AG20443 (cell line): Measurements from ENCODE around the gene PRKCA.
"Not testable (repeated sequence)": the region's sequence is repeated elsewhere in the genome, so short reads cannot be mapped to it uniquely, and the experiment has no call there.

ENCODE experiments used
- DNase-seq: peaks from one replicate; pipeline ENCODE4 v3.0.0; 2012; ENCODE audit warnings: low spot score, mixed read lengths

The PRKCA gene

GRCh38 chr17:66290101-66290722, 12.2 kb upstream of the PRKCA start:
- no peak for DNase-seq

GRCh38 chr17:66292353-66292752, 10.1 kb upstream of the PRKCA start:
- no peak for DNase-seq

GRCh38 chr17:66296289-66296725, 6.1 kb upstream of the PRKCA start:
- no peak for DNase-seq

- not testable (repeated sequence) for DNase-seq
Measured at GRCh38 chr17:66297443-66297842, 5.0 kb upstream of the PRKCA start.

GRCh38 chr17:66299711-66300110, 2.7 kb upstream of the PRKCA start:
- no peak for DNase-seq

- DNase-seq = no peak
Measured at GRCh38 chr17:66300956-66301355, 1.5 kb upstream of the PRKCA start.

GRCh38 chr17:66301367-66301863, 998 bp upstream of the PRKCA start:
- no peak for DNase-seq

GRCh38 chr17:66302761-66303626, 581 bp downstream of the PRKCA start:
- DNase-seq = peak; percentile 58

- no peak for DNase-seq
Measured at GRCh38 chr17:66304304-66305174, 2.1 kb downstream of the PRKCA start.

- no peak for DNase-seq
Measured at GRCh38 chr17:66306446-66306845, 4.0 kb downstream of the PRKCA start.

GRCh38 chr17:66307257-66307656, 4.8 kb downstream of the PRKCA start:
- no peak for DNase-seq

GRCh38 chr17:66308856-66309255, 6.4 kb downstream of the PRKCA start:
- DNase-seq = no peak

- no peak for DNase-seq
Measured at GRCh38 chr17:66309793-66310192, 7.4 kb downstream of the PRKCA start.

GRCh38 chr17:66310528-66311148, 8.2 kb downstream of the PRKCA start:
- no peak for DNase-seq

GRCh38 chr17:66312912-66313311, 10.5 kb downstream of the PRKCA start:
- no peak for DNase-seq

- no peak for DNase-seq
Measured at GRCh38 chr17:66313325-66313724, 10.9 kb downstream of the PRKCA start.

- DNase-seq = no peak
Measured at GRCh38 chr17:66313995-66314659, 11.7 kb downstream of the PRKCA start.

- DNase-seq = no peak
Measured at GRCh38 chr17:66317629-66318028, 15.2 kb downstream of the PRKCA start.

GRCh38 chr17:66319226-66319625, 16.8 kb downstream of the PRKCA start:
- no peak for DNase-seq

GRCh38 chr17:66322764-66323163, 20.4 kb downstream of the PRKCA start:
- DNase-seq = no peak

GRCh38 chr17:66324381-66325004, 22.1 kb downstream of the PRKCA start:
- not testable (repeated sequence) for DNase-seq
